OCI-LY7 (cell line): ENCODE measurements around the gene RBMS1. TPM values are rescaled to one million over a fixed set of nuclear protein-coding genes. Genes with fewer than 3 reads are reported as not detected.

Experiments
- BruUV-seq: library from RNA; stranded (reverse); fragments of 400-500 nt; replicated peaks from 2 replicates; lab custom pipeline; 2021; lab: Mats Ljungman, UMichigan
- CTCF ChIA-PET: fragments of 300-600 bp; sonication (Branson Sonifier 250); formaldehyde crosslinking; loops from one replicate; lab custom pipeline; 2022; ENCODE audit warnings: antibody characterized with exemption; ENCODE audit not compliant: unreplicated experiment; lab: Charles Lee
- POLR2A ChIA-PET: fragments of 300-600 bp; sonication (Branson Sonifier 250); formaldehyde crosslinking; loops from one replicate; lab custom pipeline; 2022; ENCODE audit warnings: antibody characterized with exemption; lab: Charles Lee
- DNase-seq: peaks from one replicate; pipeline ENCODE4 v3.0.0-alpha.2; 2015; ENCODE audit warnings: low spot score
- H2AFZ ChIP-seq: fragments of 200-600 bp; sonication (generic), shearing (Covaris generic); 2 replicates; pipeline ENCODE4 v1.6.1; 2014; ENCODE audit warnings: mild to moderate bottlenecking, antibody characterized with exemption, low read length, moderate library complexity
- H3K27ac ChIP-seq: fragments of 200-600 bp; sonication (generic); 2 replicates; pipeline ENCODE4 v1.5.1; 2014; ENCODE audit warnings: mixed run types, low read depth, mild to moderate bottlenecking, moderate library complexity, low read length, inconsistent platforms; ENCODE audit not compliant: poor library complexity, severe bottlenecking
- H3K36me3 ChIP-seq: fragments of 200-600 bp; sonication (generic); 2 replicates; pipeline ENCODE4 v1.6.1; 2014; ENCODE audit warnings: mild to moderate bottlenecking, antibody characterized with exemption, low read length, moderate library complexity, mixed read lengths; ENCODE audit not compliant: insufficient read depth
- H3K4me1 ChIP-seq: fragments of 200-600 bp; sonication (generic); 2 replicates; pipeline ENCODE4 v1.5.1; 2014; ENCODE audit warnings: mild to moderate bottlenecking, low read length; ENCODE audit not compliant: insufficient read depth, poor library complexity, severe bottlenecking
- H3K4me2 ChIP-seq: fragments of 200-600 bp; sonication (generic); 2 replicates; pipeline ENCODE4 v1.6.1; 2014; ENCODE audit warnings: mild to moderate bottlenecking, low read length
- H3K4me3 ChIP-seq: fragments of 200-600 bp; sonication (generic); 2 replicates; pipeline ENCODE4 v1.5.1; 2014; ENCODE audit warnings: mild to moderate bottlenecking, low read depth, low read length; ENCODE audit not compliant: poor library complexity, severe bottlenecking
- H3K79me2 ChIP-seq: fragments of 200-600 bp; sonication (generic); 2 replicates; pipeline ENCODE4 v1.6.1; 2016; ENCODE audit warnings: low read depth, mild to moderate bottlenecking, low read length, moderate library complexity, mixed read lengths; ENCODE audit not compliant: insufficient read depth
- H3K9me2 ChIP-seq: fragments of 200-600 bp; sonication (generic); 2 replicates; pipeline ENCODE4 v1.6.1; 2016; ENCODE audit warnings: mild to moderate bottlenecking, low read length, mixed read lengths; ENCODE audit not compliant: insufficient read depth
- H3K9me3 ChIP-seq: fragments of 200-600 bp; sonication (generic); 2 replicates; pipeline ENCODE4 v1.6.1; 2014; ENCODE audit warnings: mild to moderate bottlenecking, mixed run types, low read length, mixed read lengths
- H4K20me1 ChIP-seq: fragments of 200-600 bp; sonication (generic); 2 replicates; pipeline ENCODE4 v1.6.1; 2014; ENCODE audit warnings: mild to moderate bottlenecking, antibody characterized with exemption, low read length, moderate library complexity, mixed read lengths; ENCODE audit not compliant: insufficient read depth
- CTCF ChIP-seq: fragments of 200-600 bp; sonication (generic); conservative IDR thresholded peaks from 2 replicates; pipeline ENCODE4 v1.5.1; 2014; ENCODE audit warnings: mild to moderate bottlenecking, antibody characterized with exemption, low read length, moderate library complexity, mixed read lengths
- EZH2phosphoT487 ChIP-seq: fragments of 200-600 bp; sonication (generic); IDR thresholded peaks from 2 replicates; pipeline ENCODE4 v1.6.1; 2018; ENCODE audit warnings: low read depth, borderline replicate concordance, mild to moderate bottlenecking, mixed run types, antibody characterized with exemption, low read length, moderate library complexity, mixed read lengths
- intact Hi-C: fragments of 100-400 bp; cut with micrococcal nuclease; formaldehyde crosslinking; loops from one replicate; pipeline ENCODE4 v1.10.0; 2022; ENCODE audit not compliant: unreplicated experiment
- total RNA-seq, 2 experiments: library from RNA; depleted of rRNA in 1 of 2; stranded (reverse); fragments of >200 nt in 1 of 2; shearing (Covaris generic) in 1 of 2; gene quantifications; 2 replicates each; pipeline ENCODE4 v1.2.3, GENCODE V29; 2014 to 2022

The RBMS1 gene
- total RNA-seq, 2 experiments from 2014 or later: 29.5 to 35.7 TPM

GRCh38 chr2:160474891-160475787, 18.5 kb downstream of the RBMS1 start:
- H3K36me3 ChIP-seq: no peaks in the 10 kb centered on the region
- POLR2A ChIA-PET: no interaction called here
- no peaks in the 10 kb centered on the region for H4K20me1 ChIP-seq
- no peaks in the 10 kb centered on the region for H3K9me3 ChIP-seq
- no peak for TF ChIP-seq CTCF
- TF ChIP-seq EZH2phosphoT487: no peak
- H3K27ac ChIP-seq: no peak overlapping the region
- BruUV-seq: no TSS peak
- no peak overlapping the region for H3K4me3 ChIP-seq
- no peak overlapping the region for H2AFZ ChIP-seq
- H3K4me1 ChIP-seq: no peaks in the 10 kb centered on the region
- intact Hi-C loops: no loop called here
- no peak for DNase-seq
- no peaks in the 10 kb centered on the region for H3K79me2 ChIP-seq
- CTCF ChIA-PET: no interaction called here
- H3K4me2 ChIP-seq: no peak overlapping the region
- no peaks in the 10 kb centered on the region for H3K9me2 ChIP-seq

- H3K4me1 ChIP-seq: no peaks in the 10 kb centered on the region
- H3K36me3 ChIP-seq: no peaks in the 10 kb centered on the region
- H3K9me3 ChIP-seq: no peaks in the 10 kb centered on the region
- ChIA-PET CTCF (no interaction called here), POLR2A (no interaction called here)
- H3K27ac ChIP-seq: no peak overlapping the region
- no peaks in the 10 kb centered on the region for H3K79me2 ChIP-seq
- no TSS peak for BruUV-seq
- DNase-seq: no peak
- no peaks in the 10 kb centered on the region for H4K20me1 ChIP-seq
- intact Hi-C loops: no loop called here
- H3K9me2 ChIP-seq: no peaks in the 10 kb centered on the region
- no peak overlapping the region for H2AFZ ChIP-seq
- H3K4me3 ChIP-seq: no peak overlapping the region
- no peak overlapping the region for H3K4me2 ChIP-seq
- TF ChIP-seq CTCF: no peak
- no peak for TF ChIP-seq EZH2phosphoT487
These were observed 19.3 kb downstream of the RBMS1 start for GRCh38 chr2:160474319-160474645.
